Prostate gland (tissue), 2 donors: ENCODE measurements around the gene TLR5.

Experiments used
- POLR2A ChIP-seq: fragments of 450-650 bp; IDR thresholded peaks from one replicate; pipeline ENCODE4 v1.6.1; 2016; ENCODE audit warnings: antibody characterized with exemption, mild to moderate bottlenecking
- POLR2AphosphoS5 ChIP-seq: sonication (generic); formaldehyde crosslinking; IDR thresholded peaks from one replicate; pipeline ENCODE4 v1.6.1; 2017; ENCODE audit warnings: antibody characterized with exemption
- TF ChIP-seq, protein P1 (sequence below), 4 experiments: fragments of 200-600 bp in 2 of 4; fragments of 450-650 bp in 2 of 4; sonication (generic) in 2 of 4; IDR thresholded peaks; 1 replicate in 3 of 4; 2 replicates in 1 of 4; pipeline ENCODE4 v1.5.1; 2016 to 2019; ENCODE audit warnings: antibody characterized with exemption in 4 of 4, mild to moderate bottlenecking in 2 of 4, moderate library complexity in 2 of 4

DNA sequence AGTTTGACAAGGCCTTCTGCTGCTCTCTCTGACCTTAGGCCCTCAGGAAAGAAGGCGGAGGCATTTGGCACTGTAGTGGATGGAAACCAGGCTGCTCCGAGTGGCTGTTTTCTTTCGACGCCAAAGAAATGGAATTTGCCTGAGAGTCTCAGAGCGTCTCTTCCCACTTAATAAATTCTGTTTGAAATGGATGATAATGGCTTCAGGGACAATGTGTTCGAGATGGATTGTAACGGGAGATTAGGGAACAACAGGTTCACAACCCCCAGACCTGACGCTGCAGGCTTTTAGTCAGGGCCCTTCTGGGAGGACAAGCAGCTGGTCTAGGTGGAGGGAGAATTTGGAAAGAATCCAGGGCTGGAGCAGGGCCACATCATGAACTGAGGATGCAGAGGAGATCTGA, 58.6 kb downstream of the TLR5 start:
- TF ChIP-seq POLR2A, result no peak
- TF ChIP-seq, protein P1, sequence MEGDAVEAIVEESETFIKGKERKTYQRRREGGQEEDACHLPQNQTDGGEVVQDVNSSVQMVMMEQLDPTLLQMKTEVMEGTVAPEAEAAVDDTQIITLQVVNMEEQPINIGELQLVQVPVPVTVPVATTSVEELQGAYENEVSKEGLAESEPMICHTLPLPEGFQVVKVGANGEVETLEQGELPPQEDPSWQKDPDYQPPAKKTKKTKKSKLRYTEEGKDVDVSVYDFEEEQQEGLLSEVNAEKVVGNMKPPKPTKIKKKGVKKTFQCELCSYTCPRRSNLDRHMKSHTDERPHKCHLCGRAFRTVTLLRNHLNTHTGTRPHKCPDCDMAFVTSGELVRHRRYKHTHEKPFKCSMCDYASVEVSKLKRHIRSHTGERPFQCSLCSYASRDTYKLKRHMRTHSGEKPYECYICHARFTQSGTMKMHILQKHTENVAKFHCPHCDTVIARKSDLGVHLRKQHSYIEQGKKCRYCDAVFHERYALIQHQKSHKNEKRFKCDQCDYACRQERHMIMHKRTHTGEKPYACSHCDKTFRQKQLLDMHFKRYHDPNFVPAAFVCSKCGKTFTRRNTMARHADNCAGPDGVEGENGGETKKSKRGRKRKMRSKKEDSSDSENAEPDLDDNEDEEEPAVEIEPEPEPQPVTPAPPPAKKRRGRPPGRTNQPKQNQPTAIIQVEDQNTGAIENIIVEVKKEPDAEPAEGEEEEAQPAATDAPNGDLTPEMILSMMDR (IDR thresholded peaks at IDR 0.05), result no peak
- no peak for TF ChIP-seq POLR2AphosphoS5
